BJ (cell line): Measurements from ENCODE around the gene SLC8A1. TPM values are rescaled to one million over a fixed set of nuclear protein-coding genes. Genes with fewer than 3 reads are reported as not detected.

Source experiments
- CTCF ChIA-PET: fragments of 350-600 bp; formaldehyde crosslinking; extraction: SDS; loops from one replicate; lab custom pipeline; 2021; ENCODE audit warnings: antibody characterized with exemption, inconsistent platforms; lab: Yijun Ruan, JAX
- POLR2A ChIA-PET: fragments of 300-600 bp; sonication (Branson Sonifier 250); formaldehyde crosslinking; extraction: SDS; loops from one replicate; lab custom pipeline; 2021; ENCODE audit warnings: antibody characterized with exemption; lab: Charles Lee
- DNase-seq: peaks from one replicate; pipeline ENCODE4 v3.0.0-alpha.2; 2011; ENCODE audit warnings: low read depth
- H3K27me3 ChIP-seq: 2 replicates; pipeline ENCODE4 v1.6.0; 2011; ENCODE audit warnings: low read length; ENCODE audit not compliant: control insufficient read depth, insufficient read depth
- H3K36me3 ChIP-seq: 2 replicates; pipeline ENCODE4 v1.5.1; 2011; ENCODE audit warnings: low read length; ENCODE audit not compliant: control insufficient read depth, insufficient read depth
- H3K4me3 ChIP-seq: 2 replicates; pipeline ENCODE4 v1.5.1; 2011; ENCODE audit warnings: low read depth, mild to moderate bottlenecking, control low read depth, low read length
- polyA plus RNA-seq: library from polyadenylated mRNA; depleted of rRNA; stranded (reverse); fragments of >200 nt; gene quantifications from 2 replicates; pipeline ENCODE4 v1.2.3, GENCODE V29; 2011
- TF ChIP-seq, protein P1 (sequence below): IDR thresholded peaks from 2 replicates; pipeline ENCODE4 v1.5.1; 2011; ENCODE audit warnings: low read depth, mild to moderate bottlenecking, control low read depth, inconsistent platforms, low read length, moderate library complexity; ENCODE audit not compliant: insufficient read depth

The SLC8A1 gene
- polyA plus RNA-seq, 1 experiment, result 18.5 TPM

DNA sequence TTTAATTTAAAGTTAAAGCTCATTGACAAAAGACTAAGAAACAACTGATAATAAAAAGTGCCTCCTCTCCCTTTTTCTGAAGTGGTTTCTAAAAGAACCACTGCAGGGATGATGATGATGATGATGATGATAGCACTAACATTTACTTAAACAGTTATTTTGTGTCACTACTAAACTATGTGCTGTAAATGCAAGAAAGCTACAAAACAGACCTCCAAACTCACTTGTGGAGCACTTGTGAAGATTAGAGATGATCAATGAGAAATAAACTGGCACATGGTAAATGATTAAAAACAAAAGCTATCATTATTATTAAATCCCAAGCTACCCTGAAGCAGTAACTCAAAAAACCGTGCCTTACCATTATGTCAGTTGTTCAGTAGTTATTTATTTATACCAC lies 88.7 kb downstream of the SLC8A1 start:
- ChIA-PET CTCF (interaction anchor here (2.2 kb wide), 1 partner anchor 450 kb away, joined by 5 read pairs; no protein-coding TSS in a partner anchor), POLR2A (interaction anchor here (0.6 kb wide), 1 partner anchor 43 kb away, joined by 3 read pairs; no protein-coding TSS in a partner anchor)
- DNase-seq, result no peak
- no peak overlapping the region for H3K4me3 ChIP-seq
- H3K27me3 ChIP-seq, result no peaks in the 10 kb centered on the region
- H3K36me3 ChIP-seq, result no peaks in the 10 kb centered on the region
- TF ChIP-seq, protein P1, sequence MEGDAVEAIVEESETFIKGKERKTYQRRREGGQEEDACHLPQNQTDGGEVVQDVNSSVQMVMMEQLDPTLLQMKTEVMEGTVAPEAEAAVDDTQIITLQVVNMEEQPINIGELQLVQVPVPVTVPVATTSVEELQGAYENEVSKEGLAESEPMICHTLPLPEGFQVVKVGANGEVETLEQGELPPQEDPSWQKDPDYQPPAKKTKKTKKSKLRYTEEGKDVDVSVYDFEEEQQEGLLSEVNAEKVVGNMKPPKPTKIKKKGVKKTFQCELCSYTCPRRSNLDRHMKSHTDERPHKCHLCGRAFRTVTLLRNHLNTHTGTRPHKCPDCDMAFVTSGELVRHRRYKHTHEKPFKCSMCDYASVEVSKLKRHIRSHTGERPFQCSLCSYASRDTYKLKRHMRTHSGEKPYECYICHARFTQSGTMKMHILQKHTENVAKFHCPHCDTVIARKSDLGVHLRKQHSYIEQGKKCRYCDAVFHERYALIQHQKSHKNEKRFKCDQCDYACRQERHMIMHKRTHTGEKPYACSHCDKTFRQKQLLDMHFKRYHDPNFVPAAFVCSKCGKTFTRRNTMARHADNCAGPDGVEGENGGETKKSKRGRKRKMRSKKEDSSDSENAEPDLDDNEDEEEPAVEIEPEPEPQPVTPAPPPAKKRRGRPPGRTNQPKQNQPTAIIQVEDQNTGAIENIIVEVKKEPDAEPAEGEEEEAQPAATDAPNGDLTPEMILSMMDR, result no peak

DNA sequence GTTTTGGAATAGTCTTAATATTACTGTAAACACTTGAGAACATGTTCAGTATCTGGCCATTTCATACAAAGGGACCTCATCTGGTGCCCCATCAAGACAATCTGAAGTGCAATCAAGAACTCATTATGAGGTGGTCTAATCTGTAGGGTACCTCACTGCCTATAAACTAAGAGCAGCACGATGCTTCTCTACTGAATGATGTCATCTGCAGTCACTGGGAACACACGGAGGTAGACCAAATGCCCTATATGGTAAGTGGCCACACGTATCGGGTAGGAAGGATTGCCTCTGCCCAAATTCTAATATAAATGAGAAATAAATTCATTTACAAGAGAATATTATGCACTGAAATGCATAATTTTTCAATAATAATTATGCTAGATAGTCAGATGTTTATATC lies 90.4 kb downstream of the SLC8A1 start:
- no peaks in the 10 kb centered on the region for H3K36me3 ChIP-seq
- TF ChIP-seq, protein P1, result no peak
- no peak for DNase-seq
- ChIA-PET CTCF (no interaction called here), POLR2A (no interaction called here)
- H3K4me3 ChIP-seq, result no peak overlapping the region
- no peaks in the 10 kb centered on the region for H3K27me3 ChIP-seq

DNA sequence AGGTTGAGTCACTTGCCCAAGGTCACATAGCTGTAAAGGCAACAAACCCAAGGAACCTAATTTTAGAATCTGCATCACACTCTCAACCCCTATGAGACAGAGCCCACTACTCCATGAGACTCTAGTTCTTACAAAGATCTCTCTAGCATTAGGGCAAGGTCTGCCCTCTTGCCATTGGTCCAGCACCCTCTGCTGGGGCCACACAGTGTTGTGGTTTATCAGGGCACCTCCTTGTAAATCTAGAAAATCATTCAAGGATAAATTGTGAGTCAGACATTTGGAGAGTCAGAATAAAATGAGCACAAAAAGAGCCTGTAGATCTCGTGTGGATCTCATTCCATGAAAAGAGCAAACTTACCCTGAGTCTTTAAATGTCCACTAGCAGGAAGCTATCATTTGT lies 91.2 kb downstream of the SLC8A1 start:
- Histone ChIP-seq H3K27me3 (no peaks in the 10 kb centered on the region), H3K36me3 (no peaks in the 10 kb centered on the region), H3K4me3 (no peak overlapping the region)
- CTCF ChIA-PET, result no interaction called here
- DNase-seq, result no peak
- TF ChIP-seq, protein P1, result no peak
- POLR2A ChIA-PET, result no interaction called here

DNA sequence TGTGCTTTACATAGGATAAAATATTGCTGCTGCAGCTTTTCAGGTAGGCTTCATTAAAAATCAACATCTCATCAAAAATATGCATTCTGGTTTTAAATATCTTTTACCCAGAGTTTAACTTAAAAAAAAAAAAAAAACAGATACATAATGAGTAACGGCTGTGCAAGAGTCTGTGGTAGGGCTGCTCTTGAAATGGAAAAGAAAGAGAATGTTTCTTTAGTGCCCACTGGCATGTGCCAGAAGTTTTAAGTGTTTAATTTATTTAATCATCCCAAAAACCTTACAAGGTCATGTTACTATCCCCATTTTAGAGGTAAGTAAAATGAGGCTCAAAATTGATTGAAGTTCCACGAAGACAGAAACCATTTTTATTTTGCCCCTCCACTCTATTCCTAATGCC lies 92.1 kb downstream of the SLC8A1 start:
- TF ChIP-seq, protein P1, result no peak
- Histone ChIP-seq H3K4me3 (no peak overlapping the region), H3K27me3 (no peaks in the 10 kb centered on the region), H3K36me3 (no peaks in the 10 kb centered on the region)
- POLR2A ChIA-PET, result interaction anchor here (0.5 to 0.7 kb wide), 3 partner anchors 79 to 190 kb away, joined by 3 to 9 read pairs (median 6); no protein-coding TSS in a partner anchor
- DNase-seq, result no peak
- CTCF ChIA-PET, result interaction anchor here (0.6 kb wide), 1 partner anchor 55 kb away, joined by 3 read pairs; no protein-coding TSS in a partner anchor

DNA sequence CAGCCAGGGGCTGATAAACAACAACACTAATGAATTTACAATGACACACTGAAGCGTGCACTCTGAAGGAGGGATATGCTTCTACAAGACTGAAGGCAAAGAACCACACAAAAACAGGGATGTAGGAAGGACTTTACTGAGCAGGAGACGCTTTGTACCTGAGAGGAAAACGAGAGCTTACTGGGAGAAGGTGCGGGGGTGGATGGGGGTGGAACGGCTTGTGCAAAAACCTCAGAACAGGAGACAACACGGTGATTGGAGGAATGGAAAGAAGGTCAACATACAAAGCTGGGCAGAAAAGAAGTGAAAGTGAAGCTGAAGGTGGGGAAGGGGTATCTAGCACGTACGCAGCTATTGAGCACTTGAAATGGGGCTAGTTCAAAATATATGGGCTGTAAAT lies 93.1 kb downstream of the SLC8A1 start:
- POLR2A ChIA-PET, result no interaction called here
- no peaks in the 10 kb centered on the region for H3K27me3 ChIP-seq
- H3K36me3 ChIP-seq, result no peaks in the 10 kb centered on the region
- TF ChIP-seq, protein P1, result no peak
- no peak for DNase-seq
- CTCF ChIA-PET, result interaction anchor here (1.0 kb wide), 1 partner anchor 15 kb away, joined by 3 read pairs; no protein-coding TSS in a partner anchor
- H3K4me3 ChIP-seq, result no peak overlapping the region
